HG03558 (cell line): ENCODE data around the gene GIPR.
"Not testable (repeated sequence)": the region's sequence is repeated elsewhere in the genome, so short reads cannot be mapped to it uniquely, and the experiment has no call there.

Source experiments
- ATAC-seq: cut with Tn5 transposase; IDR thresholded peaks from one replicate; pipeline ENCODE4 v1.9.1; 2021; ENCODE audit warnings: moderate number of reproducible peaks; ENCODE audit not compliant: unreplicated experiment; ENCODE audit errors: extremely low read depth

The GIPR gene

DNA sequence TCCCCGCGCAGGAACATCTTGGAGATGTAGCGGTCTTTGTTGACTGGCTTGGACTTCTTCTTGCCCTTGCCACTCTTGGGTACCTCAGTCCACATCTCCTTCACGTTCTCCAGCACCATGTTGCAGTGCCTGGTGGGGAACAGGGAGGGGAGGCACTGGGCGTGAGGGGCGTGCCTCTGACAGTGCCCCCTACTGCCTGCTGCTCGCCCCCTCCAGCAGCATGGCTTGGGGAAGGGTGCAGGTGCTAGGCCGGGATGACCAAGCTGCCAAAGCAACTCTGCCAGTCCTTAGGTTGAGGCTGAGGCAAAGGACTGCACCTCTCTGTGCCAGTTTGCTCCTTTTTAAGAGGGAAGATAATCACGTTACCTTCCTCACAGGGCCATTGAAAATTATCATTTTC, 19.6 kb downstream of the GIPR start:
- no peak for ATAC-seq

GRCh38 chr19:45691516-45692186, 23.6 kb downstream of the GIPR start, which contains the start of gene SNRPD2:
Gene SNRPD2, minus strand, starts transcription at chr19:45691953. Its CDS starts 65 bp downstream, at chr19:45691888.
- ATAC-seq: peak; percentile 31

GRCh38 chr19:45692187-45693105, 24.4 kb downstream of the GIPR start, which contains the start of gene QPCTL:
Gene QPCTL, plus strand, starts transcription at chr19:45692666. Its CDS starts 38 bp downstream, at chr19:45692704.
- ATAC-seq: peak; percentile 67

- ATAC-seq: no peak
Observed at GRCh38 chr19:45693106-45693788, 25.2 kb downstream of the GIPR start.

GRCh38 chr19:45701676-45702075, 33.7 kb downstream of the GIPR start:
- ATAC-seq: no peak

DNA sequence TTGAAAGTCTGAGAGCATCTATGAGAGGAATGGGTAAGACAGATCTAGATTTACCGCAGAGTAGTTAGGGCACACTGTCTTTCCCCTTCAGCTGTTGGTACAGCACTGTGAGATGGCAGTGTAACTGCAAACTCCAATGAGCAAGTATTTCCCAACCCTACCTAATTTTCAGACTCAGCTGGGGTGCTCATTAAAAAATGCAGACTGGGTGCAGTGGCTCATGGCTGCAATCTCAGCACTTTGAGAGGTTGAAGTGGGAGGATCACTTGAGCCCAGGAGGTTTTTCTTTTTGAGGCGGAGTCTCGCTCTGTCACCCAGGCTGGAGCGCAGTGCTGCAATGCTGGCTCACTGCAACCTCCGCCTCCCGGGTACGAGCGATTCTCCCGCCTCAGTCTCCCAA, 37.1 kb downstream of the GIPR start:
- no peak for ATAC-seq

DNA sequence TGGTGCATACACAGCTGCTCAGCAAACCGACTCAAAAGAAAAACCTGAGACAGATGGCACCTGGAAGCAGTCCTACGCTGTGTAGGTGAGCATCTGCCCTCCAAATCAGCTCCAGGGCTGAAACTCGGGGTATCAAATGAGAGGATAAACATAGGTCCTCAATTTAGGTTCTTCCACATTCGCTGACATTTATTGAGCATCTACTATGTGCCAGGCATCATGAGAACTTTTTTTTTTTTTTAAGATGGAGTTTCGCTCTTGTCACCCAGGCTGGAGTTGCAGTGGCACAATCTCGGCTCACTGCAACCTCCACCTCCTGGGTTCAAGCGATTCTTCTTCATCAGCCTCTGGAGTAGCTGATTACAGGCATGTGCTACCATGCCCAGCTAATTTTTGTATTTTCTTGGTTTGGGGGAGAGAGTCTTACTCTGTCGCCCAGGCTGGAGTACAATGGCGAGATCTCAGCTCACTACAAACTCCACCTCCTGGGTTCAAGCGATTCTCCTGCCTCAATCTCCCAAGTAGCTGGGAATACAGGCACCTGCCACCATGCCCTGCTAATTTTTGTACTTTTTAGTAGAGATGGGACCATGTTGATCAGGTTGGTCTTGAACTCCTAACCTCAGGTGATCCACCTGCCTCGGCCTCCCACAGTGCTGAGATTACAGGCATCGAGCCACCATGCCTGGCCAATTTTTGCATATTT, 37.8 kb downstream of the GIPR start:
- no peak for ATAC-seq

DNA sequence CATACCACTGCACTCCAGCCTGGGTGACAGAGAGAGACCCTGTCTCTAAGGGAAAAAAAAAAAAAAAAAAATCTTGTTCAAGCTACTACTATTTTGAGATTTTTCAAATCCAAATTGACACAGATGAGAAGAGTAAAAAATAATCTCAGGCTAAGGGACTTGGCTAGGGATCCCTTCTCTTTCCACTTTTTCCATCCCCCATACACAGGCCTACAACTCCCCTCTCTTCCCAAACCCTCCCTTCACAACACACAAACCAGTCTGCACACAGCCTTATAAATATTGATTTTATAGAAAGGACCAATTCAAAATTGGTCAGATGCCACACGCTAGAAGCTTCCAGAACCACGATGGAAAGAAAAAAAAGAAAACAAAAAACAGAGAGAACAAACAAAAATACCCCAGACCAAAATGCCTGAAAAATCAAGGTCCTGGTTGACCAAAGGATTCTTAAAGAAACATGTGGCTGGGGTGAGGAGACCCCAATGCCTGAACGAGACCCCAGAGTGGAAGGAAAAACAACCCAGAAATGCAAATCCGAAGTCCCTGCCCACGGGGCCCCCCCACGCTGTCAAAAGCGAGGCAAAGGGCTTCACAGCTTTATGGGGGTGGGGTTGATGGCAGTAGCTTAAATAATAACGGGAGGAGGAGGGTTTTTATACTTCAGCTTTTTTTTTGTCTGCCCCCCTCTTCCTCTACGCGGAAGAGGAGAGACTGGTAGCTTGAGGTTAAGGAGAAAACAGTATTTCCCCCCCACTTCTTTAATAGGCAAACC, 42.5 kb downstream of the GIPR start:
- no peak for ATAC-seq

DNA sequence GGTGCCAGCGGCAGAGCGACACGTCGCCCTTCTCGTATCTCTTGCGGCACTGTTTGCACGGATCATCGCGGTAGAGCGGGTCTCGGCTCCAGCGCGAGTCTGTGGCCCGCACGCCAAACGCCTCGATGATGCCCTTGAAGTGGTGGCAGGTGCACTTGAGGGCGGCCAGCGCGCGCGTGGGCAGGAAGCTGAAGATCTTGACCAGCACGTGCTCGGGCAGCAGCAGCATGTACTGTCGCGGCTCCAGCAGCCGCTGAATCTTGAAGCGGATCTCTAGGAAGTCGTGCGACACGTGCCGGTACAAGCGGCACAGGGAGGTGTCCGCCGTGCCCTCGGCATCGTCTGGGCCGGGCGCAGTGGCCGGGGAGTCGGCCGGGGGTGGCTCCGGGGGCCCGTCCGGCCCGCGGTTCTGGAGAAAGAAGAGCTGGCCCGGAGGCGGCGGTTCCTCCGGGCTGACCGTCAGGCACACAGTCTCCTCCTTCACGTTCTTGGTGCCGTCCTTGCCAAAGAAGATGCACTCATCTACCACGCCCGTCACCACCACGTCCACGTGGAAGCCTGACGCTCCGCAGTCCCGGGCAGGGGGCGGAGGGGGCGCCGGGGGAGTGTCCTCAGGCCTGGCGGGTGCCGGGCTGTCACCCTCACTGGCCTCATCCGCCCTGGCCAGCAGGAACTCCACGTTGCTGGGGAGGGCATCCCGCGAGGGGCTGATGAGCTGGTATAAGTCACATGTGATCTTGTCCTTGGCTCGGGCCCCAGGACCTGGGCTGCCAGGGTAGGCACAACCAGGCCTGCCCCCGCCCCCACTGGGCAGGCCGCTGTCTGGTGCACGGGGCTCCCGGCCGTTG, 44.1 kb downstream of the GIPR start:
- ATAC-seq: no peak

DNA sequence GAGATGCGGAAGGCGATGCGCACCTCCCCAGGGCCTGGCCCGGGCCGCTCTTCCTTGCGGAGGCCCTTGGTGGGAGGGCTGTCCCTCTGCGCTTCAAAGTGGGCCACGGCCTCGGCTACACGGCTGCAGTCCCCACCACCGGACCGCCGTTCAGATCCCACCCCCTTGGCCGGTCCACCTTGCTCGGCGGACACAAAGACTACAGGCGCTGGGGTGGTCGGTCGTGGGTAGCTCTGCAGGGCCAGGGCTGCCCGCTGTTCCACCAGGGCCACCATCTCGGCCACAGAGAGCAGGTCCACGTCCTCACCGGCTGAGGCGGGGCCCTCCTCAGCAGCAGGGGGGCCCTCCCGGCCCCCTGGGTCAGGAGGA, 44.7 kb downstream of the GIPR start:
- ATAC-seq: no peak

GRCh38 chr19:45713141-45713540, 45.1 kb downstream of the GIPR start:
- ATAC-seq: no peak

- no peak for ATAC-seq
Observed at GRCh38 chr19:45715139-45715538, 47.1 kb downstream of the GIPR start.

DNA sequence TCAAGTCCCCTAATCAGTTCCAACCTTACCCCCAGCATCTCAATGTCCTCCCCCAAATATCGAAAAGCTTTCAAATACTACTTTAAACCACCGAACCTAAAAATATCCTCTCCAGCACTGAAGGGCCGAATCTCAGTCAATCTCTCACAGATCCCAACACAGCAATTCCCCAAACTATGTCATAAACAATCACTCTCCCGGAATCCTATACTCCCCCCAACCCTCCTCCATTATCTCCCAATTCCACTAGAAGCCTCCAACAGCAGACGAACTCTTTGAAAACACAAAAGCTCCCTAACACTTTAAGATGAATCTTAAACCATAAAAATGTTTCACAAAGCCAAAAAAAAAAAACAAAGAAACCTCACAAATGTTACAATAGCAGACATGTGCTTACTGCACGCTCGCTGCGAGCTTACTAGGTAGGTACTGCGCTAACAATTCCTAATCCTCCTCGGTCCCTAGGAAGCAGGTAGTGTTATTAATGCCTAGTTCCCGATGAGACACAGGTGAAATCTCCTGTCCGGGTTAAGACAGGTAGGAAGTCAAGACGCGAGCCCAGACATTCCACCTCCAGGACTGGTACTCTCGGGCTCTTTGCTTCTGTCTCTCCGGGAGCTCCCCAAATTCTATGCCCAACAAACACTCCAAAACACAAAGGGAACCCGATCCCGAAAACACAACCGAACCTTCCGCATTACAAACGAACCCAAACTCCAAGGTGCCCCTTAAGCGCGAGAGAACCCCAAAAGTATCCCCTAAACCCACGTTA, 48.5 kb downstream of the GIPR start:
- ATAC-seq: no peak

DNA sequence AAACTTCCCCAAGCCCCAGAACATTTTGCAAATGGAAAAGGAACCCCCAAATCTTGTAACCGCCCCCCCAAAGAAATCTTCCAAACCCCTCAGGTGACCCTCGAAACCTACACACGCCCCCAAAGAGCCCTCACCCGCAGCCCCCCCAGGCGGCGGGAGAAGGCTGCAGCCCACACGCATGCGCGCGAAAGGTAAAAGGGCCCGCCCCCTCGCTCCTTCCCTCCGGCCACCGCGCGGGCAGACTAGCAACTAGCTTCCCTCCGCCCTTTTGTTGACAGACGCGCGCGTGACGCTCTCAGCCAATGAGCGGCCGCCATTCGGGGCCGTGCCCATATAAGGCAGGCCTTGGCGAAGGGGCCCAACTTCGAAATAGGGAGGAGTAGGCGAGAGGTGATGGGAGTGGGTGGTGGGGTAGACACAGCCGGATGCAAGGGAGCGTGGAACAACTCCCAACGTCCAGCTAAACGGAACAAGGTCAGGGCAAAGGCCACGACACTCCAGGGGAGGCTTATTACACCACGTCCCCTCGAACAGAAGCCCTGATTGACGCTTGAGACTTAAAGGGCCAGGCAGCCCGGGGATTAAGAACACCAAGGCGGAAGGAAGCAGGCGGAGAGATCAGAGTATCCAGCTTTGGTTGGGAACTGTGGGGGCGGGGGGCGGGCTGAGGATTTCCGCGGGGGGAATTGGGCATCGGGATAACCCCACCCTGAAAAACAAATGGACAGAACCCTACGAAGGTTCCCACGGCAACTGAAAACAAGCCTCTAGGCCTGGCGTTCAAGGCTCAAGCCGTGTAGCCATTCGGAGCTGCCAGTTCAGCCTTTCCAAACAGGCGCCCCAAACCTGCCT, 49.3 kb downstream of the GIPR start:
- peak; percentile 79 for ATAC-seq

DNA sequence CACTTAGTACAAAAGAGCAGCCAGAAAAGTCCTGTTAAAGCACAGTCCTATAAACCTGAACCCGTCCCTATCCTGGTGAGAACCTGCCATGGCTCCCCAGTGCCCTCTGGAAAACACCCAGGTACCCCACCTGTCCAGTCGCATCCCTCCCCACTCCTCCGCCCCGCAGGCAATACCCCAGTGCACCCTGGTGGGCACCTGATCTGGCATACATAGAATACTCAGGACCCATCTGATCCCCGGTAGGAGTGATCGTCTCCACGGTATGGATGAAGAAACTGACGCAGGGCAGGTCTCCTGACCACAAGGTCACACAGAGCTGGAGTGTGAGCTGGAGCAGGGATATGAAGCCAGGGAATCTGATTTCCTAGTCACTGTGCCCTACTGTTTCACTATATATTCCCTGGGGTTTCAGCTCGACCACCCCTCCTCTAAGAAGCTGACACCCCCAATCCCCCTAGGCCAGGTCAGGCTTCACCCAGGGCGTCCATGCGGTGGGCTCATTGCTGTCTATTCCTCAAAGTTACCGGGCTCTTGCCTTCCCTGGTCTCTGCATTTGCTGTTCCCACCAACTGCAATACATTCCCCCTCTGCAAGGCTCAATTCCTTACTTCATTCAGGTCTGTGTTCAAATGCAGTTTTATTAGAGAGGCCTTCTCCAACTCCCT, 50.1 kb downstream of the GIPR start:
- ATAC-seq: no peak

DNA sequence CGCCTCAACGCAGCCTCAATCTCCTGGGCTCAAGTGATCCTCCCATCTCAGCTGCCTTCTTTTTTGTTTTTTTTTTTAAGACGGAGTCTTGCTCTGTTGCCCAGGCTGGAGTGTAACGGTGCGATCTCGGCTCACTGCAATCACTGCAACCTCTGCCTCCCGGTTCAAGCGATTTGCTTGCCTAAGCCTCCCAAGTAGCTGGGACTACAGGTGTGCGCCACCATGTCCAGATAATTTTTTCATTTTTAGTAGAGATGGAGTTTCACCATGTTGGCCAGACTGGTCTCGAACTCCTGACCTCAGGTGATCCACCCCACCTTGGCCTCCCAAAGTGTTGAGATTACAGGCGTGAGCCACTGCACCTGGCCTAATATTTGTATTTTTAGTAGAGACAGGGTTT, 52.0 kb downstream of the GIPR start:
- ATAC-seq: not testable (repeated sequence)
